Measurements from ENCODE around the gene KRT2. TPM values are rescaled to one million over a fixed set of nuclear protein-coding genes. Genes with fewer than 3 reads are reported as not detected.

The KRT2 gene
- total RNA-seq, 1 experiment from 2014 or later, result not detected

DNA sequence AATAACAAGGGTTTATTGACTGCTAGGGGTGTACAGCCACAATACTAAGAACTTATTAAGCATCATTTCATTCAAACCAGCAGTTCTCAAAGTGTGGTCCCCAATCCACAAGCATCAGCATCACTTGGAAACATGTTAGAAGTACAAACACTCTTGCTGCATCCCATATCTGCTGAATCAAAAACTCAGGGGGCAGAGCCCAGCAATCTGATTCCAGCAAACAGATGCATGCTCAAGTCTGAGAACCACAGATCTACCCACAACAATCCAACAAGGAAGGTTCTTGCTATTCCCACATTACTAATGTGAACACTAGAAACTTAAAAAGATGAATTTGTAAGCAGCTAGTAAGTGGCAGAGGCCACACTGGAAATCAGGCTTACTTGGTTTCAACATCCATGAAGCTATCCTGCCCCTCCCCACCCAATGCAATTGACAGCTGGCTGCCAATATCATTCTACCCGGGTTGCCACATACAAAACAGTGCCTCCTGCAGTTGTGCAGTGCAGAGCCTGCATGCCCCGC lies 45.1 kb upstream of the KRT2 start (continued):
- TF ChIP-seq, protein P1, sequence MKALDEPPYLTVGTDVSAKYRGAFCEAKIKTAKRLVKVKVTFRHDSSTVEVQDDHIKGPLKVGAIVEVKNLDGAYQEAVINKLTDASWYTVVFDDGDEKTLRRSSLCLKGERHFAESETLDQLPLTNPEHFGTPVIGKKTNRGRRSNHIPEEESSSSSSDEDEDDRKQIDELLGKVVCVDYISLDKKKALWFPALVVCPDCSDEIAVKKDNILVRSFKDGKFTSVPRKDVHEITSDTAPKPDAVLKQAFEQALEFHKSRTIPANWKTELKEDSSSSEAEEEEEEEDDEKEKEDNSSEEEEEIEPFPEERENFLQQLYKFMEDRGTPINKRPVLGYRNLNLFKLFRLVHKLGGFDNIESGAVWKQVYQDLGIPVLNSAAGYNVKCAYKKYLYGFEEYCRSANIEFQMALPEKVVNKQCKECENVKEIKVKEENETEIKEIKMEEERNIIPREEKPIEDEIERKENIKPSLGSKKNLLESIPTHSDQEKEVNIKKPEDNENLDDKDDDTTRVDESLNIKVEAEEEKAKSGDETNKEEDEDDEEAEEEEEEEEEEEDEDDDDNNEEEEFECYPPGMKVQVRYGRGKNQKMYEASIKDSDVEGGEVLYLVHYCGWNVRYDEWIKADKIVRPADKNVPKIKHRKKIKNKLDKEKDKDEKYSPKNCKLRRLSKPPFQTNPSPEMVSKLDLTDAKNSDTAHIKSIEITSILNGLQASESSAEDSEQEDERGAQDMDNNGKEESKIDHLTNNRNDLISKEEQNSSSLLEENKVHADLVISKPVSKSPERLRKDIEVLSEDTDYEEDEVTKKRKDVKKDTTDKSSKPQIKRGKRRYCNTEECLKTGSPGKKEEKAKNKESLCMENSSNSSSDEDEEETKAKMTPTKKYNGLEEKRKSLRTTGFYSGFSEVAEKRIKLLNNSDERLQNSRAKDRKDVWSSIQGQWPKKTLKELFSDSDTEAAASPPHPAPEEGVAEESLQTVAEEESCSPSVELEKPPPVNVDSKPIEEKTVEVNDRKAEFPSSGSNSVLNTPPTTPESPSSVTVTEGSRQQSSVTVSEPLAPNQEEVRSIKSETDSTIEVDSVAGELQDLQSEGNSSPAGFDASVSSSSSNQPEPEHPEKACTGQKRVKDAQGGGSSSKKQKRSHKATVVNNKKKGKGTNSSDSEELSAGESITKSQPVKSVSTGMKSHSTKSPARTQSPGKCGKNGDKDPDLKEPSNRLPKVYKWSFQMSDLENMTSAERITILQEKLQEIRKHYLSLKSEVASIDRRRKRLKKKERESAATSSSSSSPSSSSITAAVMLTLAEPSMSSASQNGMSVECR (CRISPR knock-in tag; IDR thresholded peaks at IDR 0.05; ENCODE audit: borderline replicate concordance), result no peak
- TF ChIP-seq JUN (CRISPR knock-in tag; IDR thresholded peaks at IDR 0.05), result no peak

DNA sequence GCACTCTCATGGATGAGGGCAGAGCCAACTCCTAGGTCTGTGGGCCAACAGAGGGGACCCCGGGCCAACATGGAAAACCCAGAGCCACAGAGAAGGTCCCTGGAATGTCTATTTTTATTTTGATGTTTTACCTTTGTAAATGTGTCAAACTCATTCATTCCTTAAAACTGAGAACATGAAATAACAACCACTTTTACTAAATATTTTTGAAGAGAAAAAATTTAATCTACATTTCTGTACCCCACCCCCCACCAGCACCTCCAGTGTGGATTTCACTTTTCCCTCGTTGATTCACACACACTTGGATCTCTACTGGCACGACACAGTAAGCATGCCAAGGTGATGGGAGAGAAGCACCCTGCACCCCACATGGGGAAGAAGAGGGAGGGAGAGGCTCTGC lies 44.6 kb upstream of the KRT2 start:
- ChIA-PET CTCF (no interaction called here), POLR2A (no interaction called here)
- Mint-ChIP-seq H3K27me3 (ENCODE audit: low read depth) (peaks cover 17% of the 10 kb centered on the region), H3K27ac (no peak overlapping the region), H3K4me3 (no peak overlapping the region), H3K9me3 (no peaks in the 10 kb centered on the region), H3K36me3 (no peaks in the 10 kb centered on the region), H3K4me1 (peaks cover 19% of the 10 kb centered on the region)
- DNase-seq (ENCODE audit: low spot score) (no peak), ATAC-seq (no peak)
- TF ChIP-seq, protein P2, sequence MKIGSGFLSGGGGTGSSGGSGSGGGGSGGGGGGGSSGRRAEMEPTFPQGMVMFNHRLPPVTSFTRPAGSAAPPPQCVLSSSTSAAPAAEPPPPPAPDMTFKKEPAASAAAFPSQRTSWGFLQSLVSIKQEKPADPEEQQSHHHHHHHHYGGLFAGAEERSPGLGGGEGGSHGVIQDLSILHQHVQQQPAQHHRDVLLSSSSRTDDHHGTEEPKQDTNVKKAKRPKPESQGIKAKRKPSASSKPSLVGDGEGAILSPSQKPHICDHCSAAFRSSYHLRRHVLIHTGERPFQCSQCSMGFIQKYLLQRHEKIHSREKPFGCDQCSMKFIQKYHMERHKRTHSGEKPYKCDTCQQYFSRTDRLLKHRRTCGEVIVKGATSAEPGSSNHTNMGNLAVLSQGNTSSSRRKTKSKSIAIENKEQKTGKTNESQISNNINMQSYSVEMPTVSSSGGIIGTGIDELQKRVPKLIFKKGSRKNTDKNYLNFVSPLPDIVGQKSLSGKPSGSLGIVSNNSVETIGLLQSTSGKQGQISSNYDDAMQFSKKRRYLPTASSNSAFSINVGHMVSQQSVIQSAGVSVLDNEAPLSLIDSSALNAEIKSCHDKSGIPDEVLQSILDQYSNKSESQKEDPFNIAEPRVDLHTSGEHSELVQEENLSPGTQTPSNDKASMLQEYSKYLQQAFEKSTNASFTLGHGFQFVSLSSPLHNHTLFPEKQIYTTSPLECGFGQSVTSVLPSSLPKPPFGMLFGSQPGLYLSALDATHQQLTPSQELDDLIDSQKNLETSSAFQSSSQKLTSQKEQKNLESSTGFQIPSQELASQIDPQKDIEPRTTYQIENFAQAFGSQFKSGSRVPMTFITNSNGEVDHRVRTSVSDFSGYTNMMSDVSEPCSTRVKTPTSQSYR (CRISPR knock-in tag; IDR thresholded peaks at IDR 0.05), result no peak
- TF ChIP-seq ELF4 (CRISPR knock-in tag; IDR thresholded peaks at IDR 0.05; ENCODE audit: low read depth), result no peak
- TF ChIP-seq NFYB (CRISPR knock-in tag; conservative IDR thresholded peaks at IDR 0.05; ENCODE audit: low read depth), result no peak
- TF ChIP-seq ATF1 (CRISPR knock-in tag; IDR thresholded peaks at IDR 0.05), result no peak
- TF ChIP-seq NFE2L1 (CRISPR knock-in tag; IDR thresholded peaks at IDR 0.05), result no peak
- no peak for TF ChIP-seq EMX1 (CRISPR knock-in tag; IDR thresholded peaks at IDR 0.05)
- TF ChIP-seq, protein P3, sequence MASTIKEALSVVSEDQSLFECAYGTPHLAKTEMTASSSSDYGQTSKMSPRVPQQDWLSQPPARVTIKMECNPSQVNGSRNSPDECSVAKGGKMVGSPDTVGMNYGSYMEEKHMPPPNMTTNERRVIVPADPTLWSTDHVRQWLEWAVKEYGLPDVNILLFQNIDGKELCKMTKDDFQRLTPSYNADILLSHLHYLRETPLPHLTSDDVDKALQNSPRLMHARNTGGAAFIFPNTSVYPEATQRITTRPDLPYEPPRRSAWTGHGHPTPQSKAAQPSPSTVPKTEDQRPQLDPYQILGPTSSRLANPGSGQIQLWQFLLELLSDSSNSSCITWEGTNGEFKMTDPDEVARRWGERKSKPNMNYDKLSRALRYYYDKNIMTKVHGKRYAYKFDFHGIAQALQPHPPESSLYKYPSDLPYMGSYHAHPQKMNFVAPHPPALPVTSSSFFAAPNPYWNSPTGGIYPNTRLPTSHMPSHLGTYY (CRISPR knock-in tag; IDR thresholded peaks at IDR 0.05), result no peak
- no peak for TF ChIP-seq ESRRA (CRISPR knock-in tag; IDR thresholded peaks at IDR 0.05; ENCODE audit: borderline replicate concordance)

DNA sequence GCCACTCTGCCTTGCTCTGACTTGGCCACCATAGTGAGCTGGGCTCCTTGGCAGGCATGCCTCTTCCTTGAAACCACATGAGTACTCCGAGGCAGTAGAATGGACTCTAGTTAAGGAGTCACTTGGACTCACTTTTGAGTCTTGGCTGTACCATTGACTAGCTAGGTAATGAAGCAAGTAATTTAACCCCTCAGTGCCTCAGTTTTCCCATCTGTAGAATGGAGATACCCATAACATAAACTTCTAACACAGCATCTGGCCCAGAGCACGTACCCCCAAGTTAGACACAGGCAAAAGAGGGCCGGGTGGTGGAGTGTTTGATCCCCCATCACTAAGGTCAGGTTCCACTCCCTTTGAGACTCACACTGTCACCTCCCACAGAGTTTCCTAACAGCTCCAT lies 43.0 kb upstream of the KRT2 start:
- CTCF ChIA-PET, result interaction anchor here (0.8 to 1.3 kb wide), 3 partner anchors 170 to 176 kb away, joined by 3 to 9 read pairs (median 4); no protein-coding TSS in a partner anchor
- H3K9me3 Mint-ChIP-seq, result no peaks in the 10 kb centered on the region
- H3K4me3 Mint-ChIP-seq, result no peak overlapping the region
- H3K27ac Mint-ChIP-seq, result no peak overlapping the region
- DNase-seq (ENCODE audit: low spot score) (no peak), ATAC-seq (no peak)
- H3K4me1 Mint-ChIP-seq, result peaks cover 27% of the 10 kb centered on the region
- POLR2A ChIA-PET, result no interaction called here
- TF ChIP-seq TP53 (CRISPR knock-in tag; IDR thresholded peaks at IDR 0.05), result no peak
- no peaks in the 10 kb centered on the region for H3K36me3 Mint-ChIP-seq
- H3K27me3 Mint-ChIP-seq (ENCODE audit: low read depth), result peaks cover 32% of the 10 kb centered on the region

DNA sequence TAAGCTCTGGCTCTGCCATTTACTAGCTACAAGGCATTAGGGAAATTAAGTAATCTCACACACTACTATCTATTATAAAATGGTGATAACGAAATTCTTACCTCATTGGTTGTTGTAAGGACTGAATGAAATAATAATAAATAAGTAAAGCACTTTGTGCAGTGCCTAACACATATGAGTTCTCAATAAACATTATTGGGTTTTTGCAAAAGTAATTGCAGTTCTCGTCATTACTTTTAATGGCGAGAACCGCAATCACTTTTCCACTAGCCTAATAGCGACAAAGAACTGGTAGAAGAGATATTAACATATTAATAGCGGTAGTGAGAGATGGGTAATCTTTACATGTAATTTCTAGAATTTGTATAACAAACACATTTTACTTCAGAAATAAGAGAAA lies 42.1 kb upstream of the KRT2 start:
- no peak for ATAC-seq
- Mint-ChIP-seq H3K27ac (no peak overlapping the region), H3K36me3 (no peaks in the 10 kb centered on the region), H3K9me3 (no peaks in the 10 kb centered on the region), H3K27me3 (ENCODE audit: low read depth) (peaks cover 39% of the 10 kb centered on the region), H3K4me1 (peaks cover 27% of the 10 kb centered on the region), H3K4me3 (no peak overlapping the region)
- POLR2A ChIA-PET, result no interaction called here
- no peak for DNase-seq (ENCODE audit: low spot score)
- CTCF ChIA-PET, result interaction anchor here (1.0 to 1.3 kb wide), 3 partner anchors 112 to 177 kb away, joined by 3 to 9 read pairs (median 4); no protein-coding TSS in a partner anchor
- no peak for TF ChIP-seq GTF2I (CRISPR knock-in tag; conservative IDR thresholded peaks at IDR 0.05)
- TF ChIP-seq, protein P4, sequence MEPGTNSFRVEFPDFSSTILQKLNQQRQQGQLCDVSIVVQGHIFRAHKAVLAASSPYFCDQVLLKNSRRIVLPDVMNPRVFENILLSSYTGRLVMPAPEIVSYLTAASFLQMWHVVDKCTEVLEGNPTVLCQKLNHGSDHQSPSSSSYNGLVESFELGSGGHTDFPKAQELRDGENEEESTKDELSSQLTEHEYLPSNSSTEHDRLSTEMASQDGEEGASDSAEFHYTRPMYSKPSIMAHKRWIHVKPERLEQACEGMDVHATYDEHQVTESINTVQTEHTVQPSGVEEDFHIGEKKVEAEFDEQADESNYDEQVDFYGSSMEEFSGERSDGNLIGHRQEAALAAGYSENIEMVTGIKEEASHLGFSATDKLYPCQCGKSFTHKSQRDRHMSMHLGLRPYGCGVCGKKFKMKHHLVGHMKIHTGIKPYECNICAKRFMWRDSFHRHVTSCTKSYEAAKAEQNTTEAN (CRISPR knock-in tag; IDR thresholded peaks at IDR 0.05), result no peak
- no peak for TF ChIP-seq TCF7 (CRISPR knock-in tag; IDR thresholded peaks at IDR 0.05; ENCODE audit: low read depth)
- TF ChIP-seq MXD4 (CRISPR knock-in tag; IDR thresholded peaks at IDR 0.05; ENCODE audit: borderline replicate concordance), result no peak
- TF ChIP-seq, protein P5, sequence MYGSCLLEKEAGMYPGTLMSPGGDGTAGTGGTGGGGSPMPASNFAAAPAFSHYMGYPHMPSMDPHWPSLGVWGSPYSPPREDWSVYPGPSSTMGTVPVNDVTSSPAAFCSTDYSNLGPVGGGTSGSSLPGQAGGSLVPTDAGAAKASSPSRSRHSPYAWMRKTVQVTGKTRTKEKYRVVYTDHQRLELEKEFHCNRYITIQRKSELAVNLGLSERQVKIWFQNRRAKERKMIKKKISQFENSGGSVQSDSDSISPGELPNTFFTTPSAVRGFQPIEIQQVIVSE (CRISPR knock-in tag; IDR thresholded peaks at IDR 0.05; ENCODE audit: borderline replicate concordance), result no peak
- TF ChIP-seq, protein P6, sequence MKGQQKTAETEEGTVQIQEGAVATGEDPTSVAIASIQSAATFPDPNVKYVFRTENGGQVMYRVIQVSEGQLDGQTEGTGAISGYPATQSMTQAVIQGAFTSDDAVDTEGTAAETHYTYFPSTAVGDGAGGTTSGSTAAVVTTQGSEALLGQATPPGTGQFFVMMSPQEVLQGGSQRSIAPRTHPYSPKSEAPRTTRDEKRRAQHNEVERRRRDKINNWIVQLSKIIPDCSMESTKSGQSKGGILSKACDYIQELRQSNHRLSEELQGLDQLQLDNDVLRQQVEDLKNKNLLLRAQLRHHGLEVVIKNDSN (CRISPR knock-in tag; IDR thresholded peaks at IDR 0.05), result no peak
